Measurements from ENCODE around the gene USP21.

DNA sequence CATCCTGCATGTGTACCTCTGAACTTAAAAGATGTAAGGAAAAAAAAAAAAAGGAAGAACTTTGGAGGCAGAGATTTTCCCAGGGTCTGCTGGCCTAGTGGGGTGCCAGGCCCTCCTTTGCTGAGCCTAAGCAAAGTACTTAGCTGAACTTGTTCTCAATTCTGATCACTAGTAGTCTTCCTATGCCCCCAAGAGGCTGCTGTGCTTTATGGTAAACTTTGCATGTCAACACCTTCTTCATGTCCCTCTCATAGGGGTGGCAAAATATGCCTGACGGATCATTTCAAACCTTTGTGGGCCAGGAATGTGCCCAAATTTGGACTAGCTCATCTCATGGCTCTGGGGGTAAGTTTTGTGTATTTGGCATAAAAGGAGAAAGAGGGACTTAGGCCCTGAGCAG, 1.4 kb upstream of the USP21 start:
- TF ChIP-seq, protein P1, sequence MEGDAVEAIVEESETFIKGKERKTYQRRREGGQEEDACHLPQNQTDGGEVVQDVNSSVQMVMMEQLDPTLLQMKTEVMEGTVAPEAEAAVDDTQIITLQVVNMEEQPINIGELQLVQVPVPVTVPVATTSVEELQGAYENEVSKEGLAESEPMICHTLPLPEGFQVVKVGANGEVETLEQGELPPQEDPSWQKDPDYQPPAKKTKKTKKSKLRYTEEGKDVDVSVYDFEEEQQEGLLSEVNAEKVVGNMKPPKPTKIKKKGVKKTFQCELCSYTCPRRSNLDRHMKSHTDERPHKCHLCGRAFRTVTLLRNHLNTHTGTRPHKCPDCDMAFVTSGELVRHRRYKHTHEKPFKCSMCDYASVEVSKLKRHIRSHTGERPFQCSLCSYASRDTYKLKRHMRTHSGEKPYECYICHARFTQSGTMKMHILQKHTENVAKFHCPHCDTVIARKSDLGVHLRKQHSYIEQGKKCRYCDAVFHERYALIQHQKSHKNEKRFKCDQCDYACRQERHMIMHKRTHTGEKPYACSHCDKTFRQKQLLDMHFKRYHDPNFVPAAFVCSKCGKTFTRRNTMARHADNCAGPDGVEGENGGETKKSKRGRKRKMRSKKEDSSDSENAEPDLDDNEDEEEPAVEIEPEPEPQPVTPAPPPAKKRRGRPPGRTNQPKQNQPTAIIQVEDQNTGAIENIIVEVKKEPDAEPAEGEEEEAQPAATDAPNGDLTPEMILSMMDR (IDR thresholded peaks at IDR 0.05), result no peak
- no peak for TF ChIP-seq POLR2A (IDR thresholded peaks at IDR 0.05)
